Fibroblast of skin of scalp (primary cell): ENCODE data around the gene SPTBN2.

Experiments
- DNase-seq: peaks from one replicate; pipeline ENCODE4 v3.0.0-alpha.2; 2013

SPTBN2 gene

GRCh38 chr11:66701432-66702240 lies 27.4 kb downstream of the SPTBN2 start:
- DNase-seq, result peak; percentile 24

GRCh38 chr11:66700742-66701141 lies 28.3 kb downstream of the SPTBN2 start:
- DNase-seq, result no peak

- DNase-seq, result no peak
These were observed 28.7 kb downstream of the SPTBN2 start for GRCh38 chr11:66700337-66700736.

- DNase-seq, result no peak
These were observed 30.5 kb downstream of the SPTBN2 start for GRCh38 chr11:66698491-66698890.

DNA sequence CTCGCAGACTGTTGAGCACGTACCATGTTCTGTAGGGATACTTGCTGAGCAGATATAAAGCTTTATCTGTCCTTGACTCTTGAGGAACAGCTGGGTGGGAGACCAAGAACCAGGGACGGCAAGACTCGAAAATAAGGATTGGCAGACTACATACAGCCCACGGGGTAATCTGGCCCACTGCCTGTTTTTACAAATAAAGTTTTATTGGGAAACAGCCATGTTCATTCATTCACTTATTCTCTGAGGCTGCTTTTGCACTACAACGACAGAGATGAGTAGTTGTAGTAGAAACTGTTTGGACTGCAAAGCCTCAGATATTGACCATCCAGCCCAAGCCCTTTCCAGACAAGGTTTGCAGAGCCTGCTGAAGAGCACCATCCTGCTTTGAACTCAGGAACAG lies 31.0 kb downstream of the SPTBN2 start:
- DNase-seq, result no peak

GRCh38 chr11:66696146-66696545 lies 32.9 kb downstream of the SPTBN2 start:
- DNase-seq, result no peak

DNA sequence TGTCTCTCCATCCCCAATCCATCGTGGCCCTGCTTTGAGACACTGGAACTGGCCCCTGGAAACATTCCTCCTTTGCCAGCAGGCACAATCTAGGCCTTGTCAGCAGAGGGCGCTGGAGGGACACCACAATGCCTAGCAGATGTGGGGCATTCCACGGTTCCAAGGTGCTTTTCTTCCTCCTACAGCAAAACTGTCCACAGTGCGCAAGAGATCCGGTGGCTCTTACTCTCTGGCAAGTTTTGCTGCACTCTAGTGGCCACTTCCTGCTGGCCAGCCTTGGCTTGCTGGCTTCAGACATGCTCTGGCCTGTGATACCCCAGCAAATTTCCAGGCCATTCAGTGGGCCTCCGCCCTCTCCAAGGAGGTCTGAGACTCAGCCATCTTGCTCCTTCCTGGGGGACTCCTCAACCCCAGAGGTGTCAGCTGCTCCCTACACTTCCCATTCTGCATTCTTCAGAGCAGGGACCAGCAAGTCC lies 34.2 kb downstream of the SPTBN2 start:
- peak; percentile 96 for DNase-seq

GRCh38 chr11:66694056-66694410 lies 35.0 kb downstream of the SPTBN2 start:
- no peak for DNase-seq

- DNase-seq, result no peak
These were observed 35.5 kb downstream of the SPTBN2 start for GRCh38 chr11:66693356-66694055.

- no peak for DNase-seq
These were observed 36.1 kb downstream of the SPTBN2 start for GRCh38 chr11:66692871-66693331.

- no peak for DNase-seq
These were observed 36.6 kb downstream of the SPTBN2 start for GRCh38 chr11:66692446-66692845.

DNA sequence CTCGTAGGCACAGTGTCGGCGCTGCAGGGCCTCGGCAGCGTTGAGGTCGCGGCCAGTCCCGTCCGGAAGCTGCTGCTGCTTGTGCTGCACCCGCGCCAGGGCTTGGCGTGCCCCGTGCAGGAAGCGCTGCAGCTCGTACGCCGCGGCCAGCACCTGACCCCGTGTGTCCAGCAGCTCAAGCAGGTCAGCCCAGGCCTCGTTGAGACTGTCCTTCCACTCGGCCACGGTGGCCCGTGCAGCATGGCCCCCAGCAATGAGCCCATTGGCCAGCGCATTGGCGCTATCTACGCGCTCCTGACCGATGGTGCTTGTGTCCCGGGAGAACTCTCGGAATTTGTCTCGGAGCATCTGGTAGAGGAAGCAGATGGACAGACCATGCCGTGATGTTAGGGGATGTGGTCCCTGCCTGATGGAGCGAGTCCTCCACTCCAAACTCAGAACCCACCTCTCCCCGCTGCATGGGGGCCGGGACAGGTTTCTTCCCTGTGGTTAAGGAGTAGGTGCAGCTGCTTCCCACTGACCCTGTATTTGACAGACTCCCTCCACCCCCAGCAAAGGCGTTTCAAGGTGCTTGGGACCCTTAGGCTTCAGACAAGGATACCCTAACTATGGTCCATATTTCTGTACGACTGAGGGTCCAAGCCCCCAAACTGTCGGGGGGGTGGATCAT lies 37.6 kb downstream of the SPTBN2 start:
- no peak for DNase-seq

DNA sequence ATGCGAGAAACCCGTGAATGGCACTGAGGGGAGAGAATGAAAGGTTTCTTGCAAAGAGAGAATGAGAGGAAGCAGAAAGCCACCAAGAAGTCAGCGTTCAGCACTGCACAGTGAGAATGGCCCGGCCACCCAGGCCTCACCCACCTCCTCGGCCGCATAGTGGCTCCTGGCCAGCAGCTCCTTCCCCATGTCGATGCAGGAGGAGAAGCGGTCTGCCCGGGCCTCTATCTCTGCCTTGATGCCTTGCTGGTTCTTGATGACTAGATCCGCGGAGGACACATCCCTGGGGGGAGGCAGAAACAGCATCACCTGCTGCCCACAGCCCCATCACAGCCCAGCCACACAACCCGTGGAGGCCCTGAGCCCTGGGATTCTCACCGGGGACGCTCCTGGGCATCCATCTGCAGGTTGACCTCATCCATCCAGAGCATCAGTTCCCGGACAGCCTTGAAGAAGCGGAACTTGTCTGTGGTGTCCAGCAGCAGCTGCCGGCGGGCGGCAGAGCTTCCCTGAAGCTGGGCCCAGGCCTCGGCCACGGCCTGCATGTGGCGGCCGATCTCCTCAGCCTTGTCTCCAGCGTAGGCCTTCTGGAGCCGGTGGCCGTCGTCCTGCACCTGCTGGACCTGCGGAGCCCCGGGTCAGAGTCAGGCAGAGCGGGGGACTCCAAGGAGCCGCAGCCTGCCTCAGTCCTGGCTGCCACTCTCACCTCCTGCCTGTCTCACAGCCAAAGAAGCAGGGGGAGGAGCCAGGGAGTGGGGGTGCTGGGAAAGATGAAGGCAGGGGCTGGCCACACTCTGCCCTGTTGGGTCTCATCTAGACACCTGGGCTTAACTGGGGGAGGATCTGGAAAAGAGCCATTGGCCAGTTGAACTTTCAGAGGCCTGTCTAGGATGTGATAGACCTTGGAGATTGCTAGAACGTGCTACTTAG lies 39.1 kb downstream of the SPTBN2 start:
- DNase-seq, result no peak

- DNase-seq, result no peak
These were observed 40.2 kb downstream of the SPTBN2 start for GRCh38 chr11:66688561-66689534.

- no peak for DNase-seq
These were observed 41.2 kb downstream of the SPTBN2 start for GRCh38 chr11:66687831-66688281.

- DNase-seq, result no peak
These were observed 41.9 kb downstream of the SPTBN2 start for GRCh38 chr11:66686801-66687750.

GRCh38 chr11:66686100-66686785 lies 42.8 kb downstream of the SPTBN2 start:
- no peak for DNase-seq

DNA sequence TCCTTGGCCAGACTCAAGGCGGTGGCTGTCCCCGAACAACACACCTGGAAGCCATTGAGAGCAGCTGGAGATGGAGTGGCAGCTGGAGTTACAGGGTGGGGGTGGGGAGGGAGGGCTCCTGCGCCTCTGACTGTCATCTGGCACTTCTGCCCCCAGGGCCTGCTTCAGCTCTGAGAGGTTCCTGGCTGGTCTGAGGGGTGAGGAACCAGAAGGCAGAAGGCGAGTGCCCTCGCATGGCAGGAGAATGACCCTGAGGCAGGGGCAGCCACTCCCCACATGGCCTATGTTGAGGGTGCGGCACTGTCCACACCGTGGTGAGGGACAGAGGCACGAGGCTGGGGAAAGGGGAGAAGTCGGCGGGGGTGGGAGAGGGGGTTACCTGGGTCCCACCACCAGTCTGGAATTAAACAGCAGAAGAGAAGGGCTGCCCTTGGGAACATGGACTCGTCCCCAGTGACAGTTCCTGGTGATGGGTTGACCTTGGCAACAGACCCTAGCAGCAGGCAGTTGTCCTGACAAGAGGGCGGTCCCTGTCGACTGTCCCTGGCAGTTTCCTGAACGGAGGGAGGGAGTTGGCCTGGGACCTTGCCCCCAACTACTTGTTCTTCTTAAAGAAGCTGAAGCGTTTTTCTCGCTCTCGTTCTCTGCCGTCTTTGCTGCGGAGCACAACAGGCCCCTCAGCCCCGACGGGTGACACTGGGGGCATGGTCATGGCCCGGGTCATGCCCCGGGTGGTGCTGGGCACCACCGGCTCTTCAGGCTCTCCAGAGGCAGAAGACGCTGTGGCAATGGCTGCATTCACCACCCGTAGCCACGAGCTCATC lies 43.5 kb downstream of the SPTBN2 start:
- DNase-seq, result no peak
